Peyer's patch (tissue), 4 donors: Measurements from ENCODE around the gene FUCA2.

Source experiments
- CTCF ChIP-seq, 6 experiments: fragments of 450-650 bp in 4 of 6; fragments of 200-600 bp in 2 of 6; sonication (generic) in 1 of 6; IDR thresholded peaks; one replicate each; pipeline ENCODE4 v1.5.1; 2017 to 2019; ENCODE audit warnings: antibody characterized with exemption in 6 of 6, mild to moderate bottlenecking in 3 of 6, moderate library complexity in 1 of 6
- POLR2A ChIP-seq, 2 donors: fragments of 450-650 bp; IDR thresholded peaks; one replicate each; pipeline ENCODE4 v1.5.1; 2017; ENCODE audit warnings: antibody characterized with exemption in 2 of 2, mild to moderate bottlenecking in 2 of 2, moderate library complexity in 2 of 2

GRCh38 chr6:143543435-143543834, 31.9 kb upstream of the FUCA2 start:
- TF ChIP-seq POLR2A (IDR thresholded peaks at IDR 0.05) (no peak), CTCF (IDR thresholded peaks at IDR 0.05) (no peak)
